Activated CD4-positive, alpha-beta T cell treated with anti-CD3 and anti-CD28 coated beads, Interleukin-2, amount 10 ng/mL, durations not matched to agents 24 days and 14 days (primary cell): ENCODE measurements around the gene ATG2A. TPM values are rescaled to one million over a fixed set of nuclear protein-coding genes. Genes with fewer than 3 reads are reported as not detected.
A peak's percentile ranks its signal among the peaks of the same experiment; 100 is the strongest.

Experiments used
- DNase-seq: peaks from one replicate; pipeline ENCODE4 v3.0.0; 2022
- H3K27ac Mint-ChIP-seq: one replicate; pipeline ENCODE4 v1.8.0; 2022; ENCODE audit warnings: mild to moderate bottlenecking, mixed read lengths
- H3K27me3 Mint-ChIP-seq: one replicate; pipeline ENCODE4 v1.8.0; 2022; ENCODE audit warnings: mixed read lengths
- H3K36me3 Mint-ChIP-seq: one replicate; pipeline ENCODE4 v1.8.0; 2022; ENCODE audit warnings: low read depth, mild to moderate bottlenecking, mixed read lengths
- H3K4me1 Mint-ChIP-seq: one replicate; pipeline ENCODE4 v1.8.0; 2021; ENCODE audit warnings: mixed read lengths
- H3K4me3 Mint-ChIP-seq: one replicate; pipeline ENCODE4 v1.8.0; 2022; ENCODE audit warnings: mild to moderate bottlenecking, moderate library complexity, mixed read lengths
- H3K9me3 Mint-ChIP-seq: one replicate; pipeline ENCODE4 v1.8.0; 2021; ENCODE audit warnings: mixed read lengths
- intact Hi-C: fragments of 100-400 bp; cut with micrococcal nuclease; formaldehyde crosslinking; loops from one replicate; pipeline ENCODE4 v1.15.1; 2023
- total RNA-seq: library from RNA; stranded (reverse); gene quantifications from 2 replicates; pipeline ENCODE4 v1.2.3, GENCODE V29; 2022

Gene ATG2A
- total RNA-seq = 22.5 and 23.1 TPM in 2 replicates

GRCh38 chr11:64916775-64917662 lies at the start of gene ATG2A:
ATG2A (minus strand) TSS chr11:64917209; CDS start chr11:64917135, 74 bp downstream.
- peak; percentile 100 for DNase-seq
- Mint-ChIP-seq H3K36me3 (peaks cover 9% of the 10 kb centered on the region), H3K9me3 (no peaks in the 10 kb centered on the region), H3K4me3 (peak within 1 kb of the TSS; percentile 90), H3K27ac (peak within 1 kb of the TSS; percentile 92), H3K4me1 (peaks cover 23% of the 10 kb centered on the region), H3K27me3 (no peaks in the 10 kb centered on the region)
- intact Hi-C loops = loop anchor here (1.0 to 5.0 kb wide), 7 partner anchors 38 to 205 kb away; partner anchors contain the start of genes ARL2, EHD1, FAU and MAJIN

DNA sequence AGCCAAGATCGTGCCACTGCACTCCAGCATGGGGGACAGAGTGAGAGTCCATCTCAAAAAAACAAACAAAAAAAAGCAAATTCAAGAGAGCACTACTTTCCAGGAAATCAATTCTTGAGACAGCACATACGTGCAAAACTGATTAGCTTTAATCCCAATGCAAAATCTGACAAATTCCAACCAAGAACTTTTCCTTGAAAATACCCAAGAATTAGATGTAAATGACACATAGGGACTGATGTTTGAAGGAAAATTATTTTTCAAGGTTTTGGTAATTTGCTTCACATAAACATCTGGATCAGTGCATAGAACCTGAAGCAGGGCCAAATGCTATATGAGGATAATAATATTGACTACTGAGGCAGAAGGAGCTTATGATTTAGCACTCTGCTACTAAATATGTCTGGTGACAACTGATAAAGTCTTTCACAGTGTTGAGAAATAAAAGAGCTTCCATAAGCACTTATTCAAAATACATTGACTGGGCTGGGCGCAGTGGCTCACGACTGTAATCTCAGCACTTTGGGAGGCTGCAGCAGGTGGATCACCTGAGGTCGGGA lies 46.1 kb upstream of the ATG2A start:
- H3K4me3 Mint-ChIP-seq = no peak overlapping the region
- H3K27me3 Mint-ChIP-seq = peaks cover 6% of the 10 kb centered on the region
- H3K36me3 Mint-ChIP-seq = no peaks in the 10 kb centered on the region
- intact Hi-C loops = no loop called here
- H3K9me3 Mint-ChIP-seq = no peaks in the 10 kb centered on the region
- no peak overlapping the region for H3K27ac Mint-ChIP-seq
- peaks cover 10% of the 10 kb centered on the region for H3K4me1 Mint-ChIP-seq
- DNase-seq = no peak

- no peak overlapping the region for H3K27ac Mint-ChIP-seq
Measured at GRCh38 chr11:64960719-64961118, 43.7 kb upstream of the ATG2A start.

DNA sequence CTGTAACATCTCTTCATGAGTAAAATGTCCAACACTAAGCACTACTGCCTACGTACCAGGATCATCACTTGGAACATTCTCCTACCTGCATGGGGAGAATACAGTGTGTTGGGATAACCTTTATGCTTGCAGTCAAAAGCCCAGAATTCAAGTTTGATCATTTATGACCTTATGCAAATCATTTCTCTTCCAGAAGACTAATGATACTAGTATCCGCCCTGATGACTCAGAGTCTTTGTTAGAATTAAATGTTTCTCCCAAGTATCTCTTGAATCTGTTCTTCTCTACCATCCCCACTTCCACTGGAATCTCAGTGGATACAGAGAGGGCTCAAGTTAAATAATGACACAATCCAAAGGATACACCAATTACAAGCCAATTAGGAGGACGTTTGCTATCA lies 42.5 kb upstream of the ATG2A start:
- H3K27ac Mint-ChIP-seq = no peak overlapping the region
- intact Hi-C loops = no loop called here
- H3K27me3 Mint-ChIP-seq = peaks cover 6% of the 10 kb centered on the region
- no peaks in the 10 kb centered on the region for H3K9me3 Mint-ChIP-seq
- H3K4me3 Mint-ChIP-seq = no peak overlapping the region
- H3K4me1 Mint-ChIP-seq = no peaks in the 10 kb centered on the region
- no peak for DNase-seq
- no peaks in the 10 kb centered on the region for H3K36me3 Mint-ChIP-seq

More at GRCh38 chr11:64960719-64961118, 43.7 kb upstream of the ATG2A start:
- no peak overlapping the region for H3K4me3 Mint-ChIP-seq
- intact Hi-C loops = no loop called here
- no peak for DNase-seq
- H3K9me3 Mint-ChIP-seq = no peaks in the 10 kb centered on the region
- peaks cover 6% of the 10 kb centered on the region for H3K27me3 Mint-ChIP-seq
- H3K4me1 Mint-ChIP-seq = peaks cover 7% of the 10 kb centered on the region
- no peaks in the 10 kb centered on the region for H3K36me3 Mint-ChIP-seq

DNA sequence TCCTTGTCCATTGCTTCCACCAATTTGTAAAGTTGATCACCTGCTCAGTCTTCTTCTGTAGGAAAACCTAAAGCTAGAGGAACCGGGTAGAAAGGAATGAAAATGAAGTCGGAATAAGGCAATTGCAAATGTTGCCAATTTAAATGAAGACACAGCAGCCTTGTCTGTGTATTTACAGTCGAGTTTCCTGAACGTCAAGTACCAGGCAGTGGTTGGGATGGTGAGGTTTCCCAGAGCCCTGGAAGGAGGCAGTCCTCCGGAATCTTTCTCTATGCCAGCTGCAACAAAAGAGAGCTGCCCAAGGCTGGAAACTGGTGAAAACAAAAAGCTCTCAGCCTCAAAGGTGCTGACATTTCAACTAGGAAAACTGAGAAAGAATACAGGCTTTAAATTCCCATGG lies 37.2 kb upstream of the ATG2A start:
- Mint-ChIP-seq H3K4me3 (no peak overlapping the region), H3K27ac (no peak overlapping the region), H3K36me3 (no peaks in the 10 kb centered on the region)

GRCh38 chr11:64951529-64951928 lies 34.5 kb upstream of the ATG2A start:
- H3K27me3 Mint-ChIP-seq = peaks cover 7% of the 10 kb centered on the region
- no peak overlapping the region for H3K27ac Mint-ChIP-seq
- no peaks in the 10 kb centered on the region for H3K36me3 Mint-ChIP-seq
- no peak for DNase-seq
- no peak overlapping the region for H3K4me3 Mint-ChIP-seq
- no peaks in the 10 kb centered on the region for H3K4me1 Mint-ChIP-seq
- intact Hi-C loops = no loop called here
- no peaks in the 10 kb centered on the region for H3K9me3 Mint-ChIP-seq

More for the DNA sequence above, 37.2 kb upstream of the ATG2A start:
- no peaks in the 10 kb centered on the region for H3K4me1 Mint-ChIP-seq
- peaks cover 8% of the 10 kb centered on the region for H3K27me3 Mint-ChIP-seq
- H3K9me3 Mint-ChIP-seq = no peaks in the 10 kb centered on the region
- intact Hi-C loops = no loop called here
- DNase-seq = no peak

DNA sequence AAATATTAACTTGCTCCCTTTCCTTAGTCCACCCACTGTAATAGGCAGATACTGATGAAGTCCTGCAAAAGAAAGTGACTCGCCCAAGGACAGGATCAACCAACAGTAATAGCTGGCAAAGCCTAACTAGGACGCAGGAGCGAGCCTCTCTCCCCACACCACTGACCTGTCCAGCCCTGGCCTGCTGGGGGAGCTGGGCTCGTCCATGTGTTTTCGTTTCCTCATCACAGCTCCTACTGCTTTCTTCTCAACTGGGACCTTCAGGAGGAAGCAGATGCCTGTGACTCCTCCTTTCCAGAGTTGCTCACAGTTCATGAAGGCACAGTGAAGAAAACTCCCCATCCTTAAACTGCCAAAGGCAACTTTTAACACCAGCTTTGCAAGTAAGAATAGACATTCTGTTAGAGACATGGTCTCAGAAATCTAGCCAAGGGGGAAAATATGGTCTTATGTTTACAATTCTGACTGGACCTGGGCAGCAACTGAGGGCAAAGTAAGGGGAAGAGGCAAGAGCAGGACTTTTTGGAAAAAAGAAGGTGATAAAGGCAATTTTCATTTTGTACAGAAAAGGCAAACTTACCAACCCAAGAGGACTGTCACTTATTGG lies 30.3 kb upstream of the ATG2A start:
- no peaks in the 10 kb centered on the region for H3K36me3 Mint-ChIP-seq

DNA sequence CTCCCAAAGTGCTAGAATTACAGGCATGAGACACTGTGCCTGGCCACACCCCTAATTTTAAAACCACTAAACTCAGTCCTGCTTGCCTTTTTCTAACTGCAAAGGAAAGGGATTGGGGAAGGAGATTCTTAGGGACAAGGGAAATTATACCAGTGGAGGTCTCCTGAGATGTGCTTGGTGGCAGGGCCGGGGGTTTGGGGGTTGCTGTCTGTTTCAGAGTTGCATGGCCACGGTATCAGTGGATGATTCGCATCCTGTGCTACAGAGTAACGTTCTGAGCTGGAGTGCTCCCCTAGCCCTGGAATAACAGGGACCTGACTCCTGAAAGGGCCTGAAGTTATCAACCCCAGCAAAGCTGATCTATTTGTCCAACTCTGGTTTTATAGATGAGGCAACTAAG lies 19.5 kb upstream of the ATG2A start:
- H3K27me3 Mint-ChIP-seq = peaks cover 12% of the 10 kb centered on the region
- H3K9me3 Mint-ChIP-seq = no peaks in the 10 kb centered on the region
- no peaks in the 10 kb centered on the region for H3K4me1 Mint-ChIP-seq
- intact Hi-C loops = no loop called here
- H3K4me3 Mint-ChIP-seq = no peak overlapping the region
- DNase-seq = no peak
- H3K27ac Mint-ChIP-seq = no peak overlapping the region
- no peaks in the 10 kb centered on the region for H3K36me3 Mint-ChIP-seq

More for the DNA sequence above, 30.3 kb upstream of the ATG2A start:
- Mint-ChIP-seq H3K27ac (no peak overlapping the region), H3K4me3 (no peak overlapping the region), H3K27me3 (peaks cover 30% of the 10 kb centered on the region), H3K9me3 (no peaks in the 10 kb centered on the region), H3K4me1 (no peaks in the 10 kb centered on the region)
- no peak for DNase-seq
- intact Hi-C loops = no loop called here

GRCh38 chr11:64935359-64936081 lies 18.5 kb upstream of the ATG2A start, which contains the start of gene GPHA2:
GPHA2 (minus strand) TSS chr11:64935893; CDS start chr11:64935460, 433 bp downstream.
- no peaks in the 10 kb centered on the region for H3K9me3 Mint-ChIP-seq
- H3K36me3 Mint-ChIP-seq = peaks cover 5% of the 10 kb centered on the region
- no peak within 1 kb of the TSS for H3K27ac Mint-ChIP-seq
- intact Hi-C loops = no loop called here
- DNase-seq = no peak
- H3K4me1 Mint-ChIP-seq = no peaks in the 10 kb centered on the region
- no peak within 1 kb of the TSS for H3K4me3 Mint-ChIP-seq
- peaks cover 10% of the 10 kb centered on the region for H3K27me3 Mint-ChIP-seq

DNA sequence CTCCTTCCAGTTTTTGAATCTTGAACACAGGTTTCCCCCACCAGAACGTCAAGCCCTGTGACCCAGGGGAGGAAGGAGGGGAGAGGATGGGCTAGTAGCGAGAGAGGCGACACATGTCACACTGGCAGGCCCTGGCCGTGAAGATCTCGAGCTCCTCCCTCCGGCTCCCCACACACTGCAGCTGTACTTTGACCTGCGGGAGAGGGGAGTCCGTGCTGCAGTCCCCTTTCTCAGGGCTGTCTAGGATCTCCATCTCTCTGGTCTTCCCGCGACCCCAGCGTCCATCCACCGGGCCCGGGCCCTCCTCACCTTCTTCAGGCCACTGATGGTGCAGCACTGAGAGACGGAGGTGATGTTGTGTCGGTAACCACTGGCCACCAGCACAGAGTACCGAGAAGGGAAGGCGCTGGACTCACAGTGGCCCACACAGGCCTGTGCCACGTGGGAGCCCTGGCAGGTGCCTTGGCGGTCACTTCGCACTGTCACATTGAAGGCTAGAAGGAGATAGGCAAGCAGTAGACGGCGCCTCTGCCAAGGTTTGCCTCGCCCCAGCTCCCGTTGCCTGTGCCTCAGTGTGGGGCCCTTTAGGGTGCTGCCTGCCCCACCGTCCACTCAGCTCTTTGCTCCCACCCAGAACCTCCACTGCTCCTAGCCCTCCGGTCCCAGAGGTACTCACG lies 17.8 kb upstream of the ATG2A start:
- Mint-ChIP-seq H3K9me3 (no peaks in the 10 kb centered on the region), H3K36me3 (peaks cover 8% of the 10 kb centered on the region), H3K27me3 (peaks cover 6% of the 10 kb centered on the region), H3K27ac (no peak overlapping the region), H3K4me1 (no peaks in the 10 kb centered on the region), H3K4me3 (no peak overlapping the region)
- no peak for DNase-seq
- intact Hi-C loops = no loop called here

DNA sequence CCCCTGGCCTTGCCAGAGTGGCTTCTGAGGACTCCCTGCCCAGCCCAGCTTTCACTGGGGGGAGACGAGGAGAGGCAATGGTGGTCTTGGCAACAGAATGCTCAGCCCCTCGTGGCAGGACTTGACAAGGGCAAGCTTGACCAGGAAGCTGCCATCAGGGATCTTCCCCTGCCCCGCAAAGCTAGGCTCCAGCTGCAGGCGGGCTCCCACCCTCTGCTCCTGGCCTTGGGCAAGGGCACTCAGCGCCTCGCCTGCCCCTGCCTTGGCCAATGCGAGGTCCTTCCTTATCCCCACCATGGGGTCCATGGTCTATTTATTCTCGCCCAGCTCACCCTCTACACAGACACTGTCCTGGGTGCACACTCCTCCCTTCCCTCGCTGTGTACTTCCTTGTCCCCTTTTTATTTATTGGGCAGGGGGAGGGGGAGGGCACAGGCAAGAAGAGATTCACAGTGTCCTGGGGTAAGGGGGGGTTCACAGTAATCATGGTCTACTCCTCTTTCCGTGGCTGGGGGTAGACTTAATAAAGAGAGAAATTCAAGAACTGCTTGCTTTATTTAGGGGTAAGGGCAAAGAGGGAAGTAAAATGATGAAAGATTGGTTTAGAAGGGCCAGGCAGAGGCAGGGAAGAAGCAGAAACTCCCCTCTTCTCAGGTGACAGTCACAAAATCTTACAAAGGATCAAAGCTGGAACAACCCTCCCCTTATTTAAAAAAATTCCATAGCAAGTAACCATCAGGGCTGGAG lies 17.1 kb upstream of the ATG2A start:
- H3K27ac Mint-ChIP-seq = no peak overlapping the region
- H3K4me1 Mint-ChIP-seq = no peaks in the 10 kb centered on the region
- DNase-seq = no peak
- intact Hi-C loops = no loop called here
- peaks cover 4% of the 10 kb centered on the region for H3K27me3 Mint-ChIP-seq
- H3K4me3 Mint-ChIP-seq = no peak overlapping the region
- no peaks in the 10 kb centered on the region for H3K9me3 Mint-ChIP-seq
- H3K36me3 Mint-ChIP-seq = peaks cover 10% of the 10 kb centered on the region

- no peaks in the 10 kb centered on the region for H3K4me1 Mint-ChIP-seq
- DNase-seq = no peak
Measured at GRCh38 chr11:64933213-64933934, 16.4 kb upstream of the ATG2A start.

More at GRCh38 chr11:64933213-64933934, 16.4 kb upstream of the ATG2A start:
- H3K9me3 Mint-ChIP-seq = no peaks in the 10 kb centered on the region
- no peak overlapping the region for H3K4me3 Mint-ChIP-seq
- peaks cover 10% of the 10 kb centered on the region for H3K36me3 Mint-ChIP-seq
- intact Hi-C loops = no loop called here
- peaks cover 2% of the 10 kb centered on the region for H3K27me3 Mint-ChIP-seq
- H3K27ac Mint-ChIP-seq = no peak overlapping the region
